Vein endothelial cell (primary cell): ENCODE data around the gene MROH8. TPM values are rescaled to one million over a fixed set of nuclear protein-coding genes. Genes with fewer than 3 reads are reported as not detected.

Experiments used
- total RNA-seq: library from RNA; depleted of rRNA; stranded (reverse); fragments of >200 nt; gene quantifications from 2 replicates; pipeline ENCODE4 v1.2.3, GENCODE V29; 2012

MROH8 gene
- 0.98 and 2.1 TPM in 2 replicates for total RNA-seq

GRCh38 chr20:37178839-37179682 is at the start of gene MROH8, which contains the start of gene RPN2:
TSS of gene MROH8 (minus strand) at chr20:37179548.
TSS of gene RPN2 (plus strand) at chr20:37179330. CDS start at chr20:37179357, 27 bp downstream.

GRCh38 chr20:37095599-37096414 is 83.5 kb downstream of the MROH8 start, which contains the start of gene RBL1:
TSS of gene RBL1 (minus strand) at chr20:37095997. CDS start at chr20:37095928, 69 bp downstream.

Other genes starting within 250 kb of the MROH8 start
- 22.2 and 36.2 TPM in 2 replicates for gene SAMHD1, start 227.8 kb downstream of the MROH8 start, total RNA-seq
- gene RBL1, start 83.6 kb downstream of the MROH8 start, total RNA-seq, result 6.9 and 13.9 TPM in 2 replicates
- 240 and 285 TPM in 2 replicates for gene RPN2, start 218 bp downstream of the MROH8 start, total RNA-seq
- not detected in 2 replicates for gene GHRH, start 82.3 kb upstream of the MROH8 start, total RNA-seq
- 13.3 and 15.7 TPM in 2 replicates for gene MANBAL, start 110.1 kb upstream of the MROH8 start, total RNA-seq
- 19.6 and 20.6 TPM in 2 replicates for gene SRC, start 166.6 kb upstream of the MROH8 start, total RNA-seq